Kasumi-1 (cell line): ENCODE measurements around the gene LAMA2.

ENCODE experiments used
- DNase-seq, 2 experiments: peaks; one replicate each; lab custom pipeline; 2025; lab: John Stamatoyannopoulos, UW

Gene LAMA2

GRCh38 chr6:129269076-129269475, 386.1 kb downstream of the LAMA2 start:
- DNase-seq, result no peak

GRCh38 chr6:129269891-129270290, 387.0 kb downstream of the LAMA2 start:
- DNase-seq, result no peak

GRCh38 chr6:129270450-129270849, 387.5 kb downstream of the LAMA2 start:
- DNase-seq, result no peak

- DNase-seq, result no peak
Measured at GRCh38 chr6:129273161-129273560, 390.2 kb downstream of the LAMA2 start.

GRCh38 chr6:129276461-129276860, 393.5 kb downstream of the LAMA2 start:
- DNase-seq, result no peak

GRCh38 chr6:129276986-129277385, 394.0 kb downstream of the LAMA2 start:
- DNase-seq, result no peak

- no peak for DNase-seq
Measured at GRCh38 chr6:129279343-129280292, 396.7 kb downstream of the LAMA2 start.

- DNase-seq, result no peak
Measured at GRCh38 chr6:129280293-129280644, 397.3 kb downstream of the LAMA2 start.

- no peak for DNase-seq
Measured at GRCh38 chr6:129280749-129281148, 397.8 kb downstream of the LAMA2 start.

- no peak for DNase-seq
Measured at GRCh38 chr6:129281168-129281796, 398.3 kb downstream of the LAMA2 start.

- no peak for DNase-seq
Measured at GRCh38 chr6:129282019-129282418, 399.1 kb downstream of the LAMA2 start.

GRCh38 chr6:129284225-129284624, 401.3 kb downstream of the LAMA2 start:
- no peak for DNase-seq

GRCh38 chr6:129287231-129288177, 404.6 kb downstream of the LAMA2 start:
- DNase-seq, result no peak

- no peak for DNase-seq
Measured at GRCh38 chr6:129289442-129289841, 406.5 kb downstream of the LAMA2 start.

- no peak for DNase-seq
Measured at GRCh38 chr6:129292836-129293235, 409.9 kb downstream of the LAMA2 start.

GRCh38 chr6:129297592-129297991, 414.7 kb downstream of the LAMA2 start:
- no peak for DNase-seq

GRCh38 chr6:129302671-129303070, 419.7 kb downstream of the LAMA2 start:
- no peak for DNase-seq

GRCh38 chr6:129306826-129307225, 423.9 kb downstream of the LAMA2 start:
- DNase-seq, result no peak

GRCh38 chr6:129307845-129308244, 424.9 kb downstream of the LAMA2 start:
- DNase-seq, result no peak

- DNase-seq, result no peak
Measured at GRCh38 chr6:129309154-129309553, 426.2 kb downstream of the LAMA2 start.

GRCh38 chr6:129312880-129313279, 429.9 kb downstream of the LAMA2 start:
- DNase-seq, result no peak

GRCh38 chr6:129314575-129314974, 431.6 kb downstream of the LAMA2 start:
- no peak for DNase-seq
